Thyroid gland (tissue), 4 donors: ENCODE results near the gene PSTPIP1. TPM values are rescaled to one million over a fixed set of nuclear protein-coding genes. Genes with fewer than 3 reads are reported as not detected.
A peak's percentile ranks its signal among the peaks of the same experiment; 100 is the strongest.

Source experiments
- DNase-seq, 2 donors: peaks; one replicate each; pipeline ENCODE4 v3.0.0-alpha.2; 2019
- H3K27ac ChIP-seq, 3 donors: fragments of 200-600 bp; sonication (generic); 1 replicate in 2 of 3; 2 replicates in 1 of 3; pipeline ENCODE4 v1.5.1; 2016 to 2019; ENCODE audit warnings: mild to moderate bottlenecking in 1 of 3, moderate library complexity in 1 of 3
- H3K27me3 ChIP-seq: fragments of 200-600 bp; sonication (generic); one replicate; pipeline ENCODE4 v1.5.1; 2019
- H3K36me3 ChIP-seq, 2 donors: fragments of 200-600 bp; sonication (generic); one replicate each; pipeline ENCODE4 v1.5.1; 2016 to 2019
- H3K4me1 ChIP-seq, 2 donors: fragments of 200-600 bp; sonication (generic); one replicate each; pipeline ENCODE4 v1.5.1; 2017 to 2019
- H3K4me3 ChIP-seq, 3 donors: fragments of 200-600 bp; sonication (generic); replicated peaks in 1 of 3; 1 replicate in 2 of 3; 2 replicates in 1 of 3; pipeline ENCODE4 v1.5.1; 2016; ENCODE audit warnings: mild to moderate bottlenecking in 1 of 3
- H3K9me3 ChIP-seq: fragments of 200-600 bp; sonication (generic); one replicate; pipeline ENCODE4 v1.5.1; 2017
- POLR2A ChIP-seq, 2 donors: fragments of 450-650 bp; IDR thresholded peaks; one replicate each; pipeline ENCODE4 v1.6.1; 2017; ENCODE audit warnings: antibody characterized with exemption in 2 of 2, mild to moderate bottlenecking in 2 of 2, moderate library complexity in 1 of 2
- WGBS, 2 donors: methylation state at CpG; one replicate each; pipeline ENCODE4 v1.1.5; 2017; 5-methylcytosine and 5-hydroxymethylcytosine counted together
- intact Hi-C: fragments of 100-400 bp; cut with DNase I; formaldehyde crosslinking; loops from one replicate; pipeline ENCODE4 v1.15.1; 2023
- total RNA-seq, 4 donors: library from RNA; depleted of rRNA; stranded (reverse); fragments of >200 nt; gene quantifications; one replicate each; pipeline ENCODE4 v1.2.3, GENCODE V29; 2016
- TF ChIP-seq, protein P1 (sequence below), 6 experiments: fragments of 200-600 bp in 3 of 6; fragments of 450-650 bp in 3 of 6; sonication (generic) in 3 of 6; IDR thresholded peaks; one replicate each; pipeline ENCODE4 v1.5.1; 2016 to 2019; ENCODE audit warnings: antibody characterized with exemption in 6 of 6, mild to moderate bottlenecking in 2 of 6, inconsistent platforms in 1 of 6, moderate library complexity in 1 of 6

The PSTPIP1 gene
- total RNA-seq, 4 donors from 2014 or later = 1.4 to 6.9 (median 3.7) TPM

DNA sequence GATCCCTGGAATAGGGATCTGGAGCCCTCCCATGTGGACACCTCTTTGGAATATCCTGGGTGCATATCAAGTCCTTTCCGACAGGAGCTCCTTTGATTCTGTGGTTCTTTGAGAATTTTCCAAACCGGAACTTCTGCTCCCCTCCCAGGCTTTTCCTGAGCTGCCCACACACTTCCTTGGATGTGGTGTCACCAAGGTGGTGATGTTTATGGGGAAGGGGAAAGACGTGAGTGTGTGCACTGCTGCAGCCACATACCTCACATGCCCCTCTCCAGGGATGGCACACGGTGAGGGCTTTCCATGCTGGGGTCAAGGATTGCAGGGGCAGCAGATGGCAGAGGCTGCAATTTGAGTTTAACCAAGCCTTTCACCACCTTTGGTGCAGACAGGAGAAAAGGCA, 27.9 kb upstream of the PSTPIP1 start:
- intact Hi-C loops = no loop called here

DNA sequence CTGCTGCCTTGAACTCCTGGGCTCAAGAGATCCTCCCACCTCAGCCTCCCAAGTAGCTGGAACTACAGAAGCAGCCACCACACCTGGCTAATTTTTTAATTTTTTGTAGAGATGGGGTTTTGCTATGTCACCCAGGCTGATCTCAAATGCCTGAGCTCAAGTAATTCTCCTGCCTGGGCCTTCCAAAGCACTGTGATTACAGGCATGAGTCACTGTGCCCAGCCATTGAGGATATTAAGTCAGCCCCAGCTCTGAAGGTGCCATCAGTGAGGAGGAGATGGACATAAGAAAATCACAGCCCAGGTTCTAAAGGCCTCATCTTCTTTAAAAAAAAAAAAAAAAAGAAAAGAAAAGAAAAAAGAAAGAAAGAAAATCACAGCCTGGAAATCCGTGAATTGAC, 26.6 kb upstream of the PSTPIP1 start:
- WGBS, 2 donors = 97% methylated on average over 1 of the region's 1 CpG
- H3K4me3 ChIP-seq = no peak overlapping the region
- no peak for TF ChIP-seq POLR2A (IDR thresholded peaks at IDR 0.05)
- TF ChIP-seq, protein P1, sequence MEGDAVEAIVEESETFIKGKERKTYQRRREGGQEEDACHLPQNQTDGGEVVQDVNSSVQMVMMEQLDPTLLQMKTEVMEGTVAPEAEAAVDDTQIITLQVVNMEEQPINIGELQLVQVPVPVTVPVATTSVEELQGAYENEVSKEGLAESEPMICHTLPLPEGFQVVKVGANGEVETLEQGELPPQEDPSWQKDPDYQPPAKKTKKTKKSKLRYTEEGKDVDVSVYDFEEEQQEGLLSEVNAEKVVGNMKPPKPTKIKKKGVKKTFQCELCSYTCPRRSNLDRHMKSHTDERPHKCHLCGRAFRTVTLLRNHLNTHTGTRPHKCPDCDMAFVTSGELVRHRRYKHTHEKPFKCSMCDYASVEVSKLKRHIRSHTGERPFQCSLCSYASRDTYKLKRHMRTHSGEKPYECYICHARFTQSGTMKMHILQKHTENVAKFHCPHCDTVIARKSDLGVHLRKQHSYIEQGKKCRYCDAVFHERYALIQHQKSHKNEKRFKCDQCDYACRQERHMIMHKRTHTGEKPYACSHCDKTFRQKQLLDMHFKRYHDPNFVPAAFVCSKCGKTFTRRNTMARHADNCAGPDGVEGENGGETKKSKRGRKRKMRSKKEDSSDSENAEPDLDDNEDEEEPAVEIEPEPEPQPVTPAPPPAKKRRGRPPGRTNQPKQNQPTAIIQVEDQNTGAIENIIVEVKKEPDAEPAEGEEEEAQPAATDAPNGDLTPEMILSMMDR (IDR thresholded peaks at IDR 0.05) = no peak
- H3K36me3 ChIP-seq = no peaks in the 10 kb centered on the region
- DNase-seq = no peak
- no peak overlapping the region for H3K27ac ChIP-seq
- intact Hi-C loops = no loop called here
- no peaks in the 10 kb centered on the region for H3K4me1 ChIP-seq
- no peaks in the 10 kb centered on the region for H3K9me3 ChIP-seq
- no peaks in the 10 kb centered on the region for H3K27me3 ChIP-seq

More for the DNA sequence above, 27.9 kb upstream of the PSTPIP1 start:
- WGBS, 2 donors = 62 to 68% methylated on average over 4 of the region's 4 CpGs
- H3K27me3 ChIP-seq = no peaks in the 10 kb centered on the region
- H3K9me3 ChIP-seq = no peaks in the 10 kb centered on the region
- no peak overlapping the region for H3K4me3 ChIP-seq
- H3K27ac ChIP-seq = no peak overlapping the region
- no peaks in the 10 kb centered on the region for H3K36me3 ChIP-seq
- no peaks in the 10 kb centered on the region for H3K4me1 ChIP-seq
- DNase-seq = no peak
- TF ChIP-seq, protein P1 (IDR thresholded peaks at IDR 0.05) = no peak
- TF ChIP-seq POLR2A (IDR thresholded peaks at IDR 0.05) = no peak

DNA sequence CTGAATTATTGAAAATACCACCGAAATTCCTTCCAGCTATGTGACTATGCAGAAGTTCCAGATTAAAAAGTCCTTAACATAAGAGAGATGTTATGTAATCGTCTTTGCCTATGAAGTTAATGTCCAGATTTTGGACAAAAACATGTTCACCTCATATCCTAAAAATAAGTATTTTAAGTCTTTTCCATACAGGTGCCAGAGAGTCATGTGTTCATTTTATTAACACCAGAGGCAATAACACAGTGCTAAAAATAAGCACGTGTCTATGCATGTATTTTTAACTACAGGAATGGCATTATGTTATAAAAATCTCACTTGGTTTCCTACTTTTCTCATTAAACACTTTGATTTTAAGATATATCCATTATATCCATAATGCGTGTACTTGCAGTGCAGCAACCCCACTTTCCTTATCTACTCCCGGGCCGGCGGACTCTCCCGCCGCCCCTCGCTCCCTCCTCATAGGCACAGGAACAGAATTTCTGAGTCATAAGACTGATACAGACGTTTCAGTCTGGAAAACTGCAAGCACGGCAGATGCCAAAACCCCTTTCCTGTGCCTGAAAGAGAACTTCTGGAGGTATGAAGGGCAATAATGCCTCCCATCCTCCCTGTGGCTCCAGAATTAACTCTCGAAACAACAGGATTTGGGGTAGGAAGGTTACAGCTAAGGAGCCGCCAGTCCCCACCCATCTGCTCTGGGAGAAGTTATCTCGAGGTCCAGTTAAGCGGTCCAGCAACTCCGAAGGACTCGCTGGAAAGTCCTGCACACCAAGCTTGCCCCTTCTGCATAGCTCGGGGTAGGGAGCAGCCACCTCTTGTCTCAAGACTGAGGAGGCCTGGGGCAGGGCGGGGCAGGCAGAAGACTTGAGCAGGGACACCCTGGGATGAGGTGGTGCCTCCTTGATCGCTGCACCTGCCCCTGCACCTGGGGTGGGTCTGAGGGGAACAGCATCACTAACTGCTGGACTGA, 22.3 kb upstream of the PSTPIP1 start:
- Histone ChIP-seq H3K4me3 (no peak overlapping the region), H3K27ac (no peak overlapping the region), H3K27me3 (no peaks in the 10 kb centered on the region), H3K9me3 (no peaks in the 10 kb centered on the region), H3K4me1 (no peaks in the 10 kb centered on the region), H3K36me3 (no peaks in the 10 kb centered on the region)
- DNase-seq = no peak
- 65 to 72% methylated on average over 19 to 21 of the region's 21 CpGs for WGBS, 2 donors
- TF ChIP-seq, protein P1 (IDR thresholded peaks at IDR 0.05) = no peak
- TF ChIP-seq POLR2A (IDR thresholded peaks at IDR 0.05) = no peak
- intact Hi-C loops = no loop called here

DNA sequence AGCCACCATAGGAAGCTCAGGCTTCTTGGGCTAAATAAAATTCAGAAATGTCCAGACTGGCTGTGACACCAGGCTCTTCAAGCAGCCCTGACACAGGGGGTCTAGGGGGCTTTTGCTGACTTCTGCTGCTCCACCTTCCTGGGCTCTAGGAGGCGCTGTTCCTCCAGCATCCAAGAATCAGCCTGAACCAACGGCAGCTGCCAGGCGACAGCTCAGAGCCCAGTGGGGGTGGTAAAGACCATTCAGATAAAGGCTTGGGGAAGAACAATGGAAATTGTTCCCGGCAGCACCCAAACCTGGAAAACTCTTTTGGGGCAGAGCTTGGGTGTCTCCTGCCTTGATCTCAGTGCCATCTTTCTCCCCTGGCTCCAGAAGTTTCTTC, 21.6 kb upstream of the PSTPIP1 start:
- H3K27me3 ChIP-seq = no peaks in the 10 kb centered on the region
- H3K4me1 ChIP-seq = no peaks in the 10 kb centered on the region
- H3K4me3 ChIP-seq = no peak overlapping the region
- DNase-seq = no peak
- WGBS, 2 donors = 22 to 33% methylated on average over 4 of the region's 4 CpGs
- intact Hi-C loops = no loop called here
- no peak overlapping the region for H3K27ac ChIP-seq
- H3K9me3 ChIP-seq = no peaks in the 10 kb centered on the region
- TF ChIP-seq POLR2A (IDR thresholded peaks at IDR 0.05) = no peak
- TF ChIP-seq, protein P1 (IDR thresholded peaks at IDR 0.05) = peak in 1 of 6 experiments; percentile 34
- H3K36me3 ChIP-seq = no peaks in the 10 kb centered on the region

DNA sequence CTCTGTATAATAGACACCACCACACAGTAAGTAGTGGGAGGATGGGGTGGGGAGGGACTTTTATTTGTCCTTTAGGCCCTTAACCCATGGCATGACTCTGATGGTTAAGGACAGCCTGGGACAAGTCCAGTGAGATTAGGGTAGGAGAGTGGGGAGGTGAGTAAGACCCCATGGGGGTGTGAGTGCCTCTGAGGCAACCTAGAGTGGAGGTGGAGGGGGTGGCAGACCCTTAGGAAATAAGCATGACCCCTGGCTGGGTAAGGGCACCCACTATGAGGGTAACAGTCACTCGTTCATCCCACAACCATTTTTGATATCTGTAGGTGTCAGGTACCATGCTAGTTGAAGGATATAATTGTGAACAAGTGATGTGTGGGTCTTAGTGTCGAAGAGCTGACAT, 21.0 kb upstream of the PSTPIP1 start:
- no peak overlapping the region for H3K4me3 ChIP-seq
- intact Hi-C loops = no loop called here
- H3K27me3 ChIP-seq = no peaks in the 10 kb centered on the region
- no peak overlapping the region for H3K27ac ChIP-seq
- no peak for DNase-seq
- TF ChIP-seq POLR2A (IDR thresholded peaks at IDR 0.05) = no peak
- TF ChIP-seq, protein P1 (IDR thresholded peaks at IDR 0.05) = no peak
- H3K4me1 ChIP-seq = no peaks in the 10 kb centered on the region
- no peaks in the 10 kb centered on the region for H3K36me3 ChIP-seq
- no peaks in the 10 kb centered on the region for H3K9me3 ChIP-seq
- 88 to 89% methylated on average over 2 of the region's 2 CpGs for WGBS, 2 donors
